AG04449 (cell line): Measurements from ENCODE around the gene ACAP3.

Experiments
- CTCF ChIA-PET: fragments of 350-600 bp; formaldehyde crosslinking; extraction: SDS; loops from one replicate; lab custom pipeline; 2021; ENCODE audit warnings: antibody characterized with exemption; lab: Yijun Ruan, JAX
- POLR2A ChIA-PET: fragments of 400-600, 350-600 bp; formaldehyde crosslinking; extraction: SDS; loops from one replicate; lab custom pipeline; 2020; ENCODE audit warnings: antibody characterized with exemption, inconsistent platforms; lab: Yijun Ruan, JAX
- DNase-seq: peaks from one replicate; pipeline ENCODE4 v3.0.0-alpha.2; 2010; ENCODE audit warnings: low read depth, low spot score
- H3K4me3 ChIP-seq: 2 replicates; pipeline ENCODE4 v1.5.1; 2011; ENCODE audit warnings: low read depth, mild to moderate bottlenecking, control low read depth, low read length
- CTCF ChIP-seq: IDR thresholded peaks from one replicate; pipeline ENCODE4 v1.5.1; 2011; ENCODE audit warnings: mild to moderate bottlenecking, moderate library complexity, low read length, control low read depth, inconsistent platforms; ENCODE audit not compliant: insufficient read depth; ENCODE audit errors: missing control alignments

Gene ACAP3

GRCh38 chr1:1341549-1342021, 33.9 kb upstream of the ACAP3 start:
- ChIA-PET CTCF (interaction anchor here (0.9 to 8.3 kb wide), 3 partner anchors 10 to 30 kb away, joined by 3 to 138 read pairs (median 3); partner anchors contain the start of gene AURKAIP1), POLR2A (no interaction called here)

GRCh38 chr1:1340791-1341548, 33.2 kb upstream of the ACAP3 start:
- CTCF ChIA-PET, result interaction anchor here (0.9 to 8.3 kb wide), 2 partner anchors 11 to 31 kb away, joined by 3 to 138 read pairs; partner anchors contain the start of gene AURKAIP1
- no peak for DNase-seq
- H3K4me3 ChIP-seq, result no peak overlapping the region
- POLR2A ChIA-PET, result no interaction called here
- no peak for TF ChIP-seq CTCF

More at GRCh38 chr1:1341549-1342021, 33.9 kb upstream of the ACAP3 start:
- TF ChIP-seq CTCF, result no peak
- DNase-seq, result no peak
- H3K4me3 ChIP-seq, result no peak overlapping the region

GRCh38 chr1:1340185-1340584, 32.5 kb upstream of the ACAP3 start:
- no peak for TF ChIP-seq CTCF
- ChIA-PET POLR2A (interaction anchor here (1.2 kb wide), 1 partner anchor 10 kb away, joined by 3 read pairs; no protein-coding TSS in a partner anchor), CTCF (no interaction called here)

GRCh38 chr1:1338278-1338677, 30.5 kb upstream of the ACAP3 start:
- POLR2A ChIA-PET, result no interaction called here
- TF ChIP-seq CTCF, result no peak
- DNase-seq, result no peak
- no peak overlapping the region for H3K4me3 ChIP-seq
- CTCF ChIA-PET, result interaction anchor here (1.1 kb wide), 1 partner anchor 10 kb away, joined by 4 read pairs; no protein-coding TSS in a partner anchor

More at GRCh38 chr1:1340185-1340584, 32.5 kb upstream of the ACAP3 start:
- no peak overlapping the region for H3K4me3 ChIP-seq
- no peak for DNase-seq

- no peak overlapping the region for H3K4me3 ChIP-seq
- CTCF ChIA-PET, result no interaction called here
- POLR2A ChIA-PET, result no interaction called here
- TF ChIP-seq CTCF, result no peak
- DNase-seq, result no peak
Observed at GRCh38 chr1:1337793-1338147, 30.0 kb upstream of the ACAP3 start.

GRCh38 chr1:1336931-1337792, 29.4 kb upstream of the ACAP3 start:
- no peak overlapping the region for H3K4me3 ChIP-seq
- ChIA-PET POLR2A (no interaction called here), CTCF (no interaction called here)
- TF ChIP-seq CTCF, result no peak
- DNase-seq, result no peak
